ENCODE results near the gene WDR13. TPM values are rescaled to one million over a fixed set of nuclear protein-coding genes. Genes with fewer than 3 reads are reported as not detected.

WDR13 gene
- polyA plus RNA-seq, 3 donors from 2014 or later, result 67.1 to 78.1 (median 75.4) TPM

DNA sequence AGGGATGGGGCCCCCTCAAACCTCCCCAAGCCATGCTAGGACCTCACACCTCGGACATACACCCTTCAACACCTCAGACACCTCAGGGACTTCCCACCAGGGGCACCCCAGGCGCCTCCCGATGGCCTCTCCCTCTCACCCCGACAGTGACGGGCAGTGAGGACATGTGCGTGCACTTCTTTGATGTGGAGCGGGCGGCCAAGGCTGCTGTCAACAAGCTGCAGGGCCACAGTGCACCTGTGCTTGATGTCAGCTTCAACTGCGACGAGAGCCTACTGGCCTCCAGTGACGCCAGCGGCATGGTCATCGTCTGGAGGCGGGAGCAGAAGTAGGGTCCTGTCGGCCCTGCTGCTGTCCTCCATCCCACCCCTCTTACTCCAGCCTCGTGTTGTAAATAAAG is 7.4 kb downstream of the WDR13 start:
- H3K9me3 Mint-ChIP-seq, result no peaks in the 10 kb centered on the region
- no peak overlapping the region for H3K27ac Mint-ChIP-seq
- peaks cover 0 to 7% (median 0%) of the 10 kb centered on the region in 3 donors for H3K27me3 Mint-ChIP-seq (ENCODE audit: low read depth in 3 of 3)
- H3K4me1 Mint-ChIP-seq, result no peaks in the 10 kb centered on the region
- H3K36me3 Mint-ChIP-seq, result peaks cover 0 to 3% (median 0%) of the 10 kb centered on the region in 3 donors
- no peak for DNase-seq
- H3K4me3 Mint-ChIP-seq, result no peak overlapping the region

DNA sequence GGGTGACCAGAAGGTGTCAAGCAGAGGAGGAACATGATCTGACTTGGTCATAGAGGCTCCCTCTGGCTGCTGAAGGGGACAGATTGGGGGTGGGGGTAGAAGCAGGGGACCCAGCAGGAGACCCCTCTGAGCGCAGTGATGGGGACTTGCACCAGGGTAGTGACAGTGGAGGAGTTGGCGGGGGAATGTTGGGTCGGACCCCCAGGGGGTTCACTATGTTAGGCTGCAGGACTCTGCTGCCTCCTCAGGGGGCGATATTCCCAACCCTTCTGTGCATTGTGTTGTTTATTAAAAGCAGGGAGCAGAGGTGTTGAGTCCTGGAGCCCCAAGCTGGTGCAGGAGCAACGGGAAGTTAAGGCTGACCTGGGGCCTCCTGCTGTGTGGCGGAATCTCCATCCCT is 8.8 kb downstream of the WDR13 start:
- no peak for DNase-seq
- no peaks in the 10 kb centered on the region for H3K9me3 Mint-ChIP-seq
- H3K4me1 Mint-ChIP-seq, result no peaks in the 10 kb centered on the region
- no peak overlapping the region for H3K4me3 Mint-ChIP-seq
- H3K36me3 Mint-ChIP-seq, result peaks cover 0 to 3% (median 0%) of the 10 kb centered on the region in 3 donors
- peaks cover 0 to 6% (median 0%) of the 10 kb centered on the region in 3 donors for H3K27me3 Mint-ChIP-seq (ENCODE audit: low read depth in 3 of 3)
- H3K27ac Mint-ChIP-seq, result no peak overlapping the region

DNA sequence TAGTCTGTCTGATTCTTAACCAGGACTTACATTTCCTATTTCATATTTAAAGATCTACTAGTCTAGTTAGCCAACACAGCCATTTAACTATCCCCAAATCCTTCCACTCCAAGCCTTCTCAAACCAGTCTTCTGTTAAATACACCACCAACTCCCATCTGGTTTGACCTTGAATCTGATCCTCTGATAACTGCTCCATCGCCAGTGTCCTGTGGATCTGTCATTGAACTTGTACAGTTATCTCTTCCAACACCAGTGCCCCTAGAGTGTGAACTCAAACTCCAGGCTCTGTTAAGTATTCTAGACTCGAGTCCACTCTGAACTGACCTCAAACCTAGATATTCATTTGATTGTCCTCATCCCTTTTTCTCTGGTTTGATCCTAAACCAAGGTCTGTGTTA is 14.4 kb downstream of the WDR13 start:
- no peaks in the 10 kb centered on the region for H3K9me3 Mint-ChIP-seq
- DNase-seq, result no peak
- no peak overlapping the region for H3K4me3 Mint-ChIP-seq
- H3K36me3 Mint-ChIP-seq, result no peaks in the 10 kb centered on the region
- no peak overlapping the region for H3K27ac Mint-ChIP-seq
- no peaks in the 10 kb centered on the region for H3K4me1 Mint-ChIP-seq
- H3K27me3 Mint-ChIP-seq (ENCODE audit: low read depth in 3 of 3), result peaks cover 0 to 14% (median 0%) of the 10 kb centered on the region in 3 donors

DNA sequence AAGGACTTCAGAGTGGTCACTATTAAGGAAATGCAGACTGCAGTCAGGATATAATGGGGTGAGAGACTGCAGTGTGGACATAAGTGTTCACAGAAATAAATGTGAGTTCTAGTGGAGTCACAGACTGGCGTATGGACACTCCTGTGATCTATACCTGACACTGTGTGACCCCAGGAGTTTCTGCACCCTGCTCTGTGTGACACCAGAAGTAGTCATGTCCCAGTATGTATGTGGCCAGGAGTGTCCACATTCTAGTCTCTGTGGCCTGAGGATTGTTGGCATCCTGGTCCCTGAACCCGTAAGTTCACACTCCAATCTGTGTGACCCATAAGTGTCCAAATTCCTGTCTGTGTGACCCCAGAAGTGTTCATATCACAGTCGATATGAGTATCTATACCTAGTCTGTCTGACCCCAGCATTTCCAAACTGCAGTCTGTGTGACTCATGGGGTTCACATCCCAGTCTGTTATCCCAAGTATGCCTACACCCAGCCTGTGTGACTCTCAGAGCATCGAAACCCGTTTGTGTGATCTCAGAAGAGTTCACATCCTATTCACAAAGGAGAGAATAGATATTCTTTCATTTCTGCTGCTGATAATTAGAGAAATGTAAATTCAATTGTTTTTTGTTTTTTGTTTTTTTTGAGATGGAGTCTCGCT is 16.3 kb downstream of the WDR13 start:
- H3K4me3 Mint-ChIP-seq, result no peak overlapping the region
- peaks cover 0 to 14% (median 0%) of the 10 kb centered on the region in 3 donors for H3K27me3 Mint-ChIP-seq (ENCODE audit: low read depth in 3 of 3)
- no peaks in the 10 kb centered on the region for H3K9me3 Mint-ChIP-seq
- no peak for DNase-seq
- H3K27ac Mint-ChIP-seq, result no peak overlapping the region
- no peaks in the 10 kb centered on the region for H3K4me1 Mint-ChIP-seq
- H3K36me3 Mint-ChIP-seq, result no peaks in the 10 kb centered on the region

DNA sequence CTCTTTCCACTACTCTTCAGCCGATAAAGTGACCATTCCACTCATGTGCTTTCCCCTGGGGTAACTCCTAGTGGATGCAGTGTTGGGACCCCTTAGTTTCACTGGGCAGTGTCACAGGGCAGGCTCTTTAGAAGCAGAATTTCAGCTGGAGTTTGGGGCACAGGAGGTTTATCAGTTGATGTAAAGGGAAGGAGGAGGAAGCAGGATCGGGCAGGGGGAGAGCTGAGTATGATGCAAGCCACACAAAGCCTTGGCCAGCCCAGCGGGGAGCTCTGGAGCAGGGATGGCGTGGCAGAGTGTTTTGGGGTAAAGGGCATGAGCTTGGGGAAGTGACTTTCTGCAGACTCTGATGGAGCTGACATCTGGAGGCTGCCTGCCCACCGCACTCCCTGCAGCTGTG is 19.3 kb downstream of the WDR13 start:
- H3K9me3 Mint-ChIP-seq, result no peaks in the 10 kb centered on the region
- H3K27ac Mint-ChIP-seq, result no peak overlapping the region
- H3K27me3 Mint-ChIP-seq (ENCODE audit: low read depth in 3 of 3), result peaks cover 0 to 14% (median 3%) of the 10 kb centered on the region in 3 donors
- H3K4me3 Mint-ChIP-seq, result no peak overlapping the region
- no peaks in the 10 kb centered on the region for H3K4me1 Mint-ChIP-seq
- no peaks in the 10 kb centered on the region for H3K36me3 Mint-ChIP-seq
- no peak for DNase-seq

DNA sequence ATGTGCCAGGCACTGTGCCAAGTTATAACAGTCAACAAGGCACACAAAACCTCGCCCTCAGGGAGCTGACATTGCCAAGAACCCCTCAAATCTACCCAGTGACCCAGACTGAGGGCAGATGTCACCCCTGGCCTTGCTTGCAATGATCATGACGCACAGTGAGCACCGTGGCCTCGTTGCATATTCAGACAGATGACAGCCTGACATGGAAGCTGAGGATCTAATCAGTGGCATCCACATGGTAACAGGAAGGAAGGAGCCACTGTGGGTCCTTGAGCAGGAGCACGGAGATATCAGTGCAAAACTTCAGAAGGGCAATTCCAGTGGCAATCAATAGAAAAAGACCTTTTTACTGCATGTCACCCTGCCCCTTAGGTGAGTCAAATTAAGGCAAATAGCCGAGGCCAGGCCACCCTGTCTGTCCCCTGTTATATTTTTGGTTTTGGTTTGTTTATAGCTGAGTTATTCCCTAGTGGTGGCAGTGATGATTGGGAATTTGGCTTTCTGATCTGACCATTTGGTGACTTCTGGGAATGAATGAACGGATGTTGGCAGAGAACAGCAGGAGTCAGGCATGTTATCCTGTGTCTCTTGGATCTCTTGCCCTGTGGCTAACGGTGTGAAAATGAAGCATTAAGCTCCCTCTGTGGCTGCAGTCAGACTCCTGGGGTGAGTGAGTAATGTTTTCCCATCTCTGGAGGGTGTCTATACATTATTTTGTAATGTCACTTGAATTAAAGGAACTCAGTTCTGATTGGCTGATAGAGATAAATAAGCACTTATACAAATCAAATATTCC is 20.4 kb downstream of the WDR13 start:
- Mint-ChIP-seq H3K27me3 (ENCODE audit: low read depth in 3 of 3) (peaks cover 1 to 13% (median 3%) of the 10 kb centered on the region in 3 donors), H3K36me3 (no peaks in the 10 kb centered on the region), H3K4me3 (no peak overlapping the region), H3K4me1 (no peaks in the 10 kb centered on the region), H3K9me3 (no peaks in the 10 kb centered on the region), H3K27ac (no peak overlapping the region)
- no peak for DNase-seq

DNA sequence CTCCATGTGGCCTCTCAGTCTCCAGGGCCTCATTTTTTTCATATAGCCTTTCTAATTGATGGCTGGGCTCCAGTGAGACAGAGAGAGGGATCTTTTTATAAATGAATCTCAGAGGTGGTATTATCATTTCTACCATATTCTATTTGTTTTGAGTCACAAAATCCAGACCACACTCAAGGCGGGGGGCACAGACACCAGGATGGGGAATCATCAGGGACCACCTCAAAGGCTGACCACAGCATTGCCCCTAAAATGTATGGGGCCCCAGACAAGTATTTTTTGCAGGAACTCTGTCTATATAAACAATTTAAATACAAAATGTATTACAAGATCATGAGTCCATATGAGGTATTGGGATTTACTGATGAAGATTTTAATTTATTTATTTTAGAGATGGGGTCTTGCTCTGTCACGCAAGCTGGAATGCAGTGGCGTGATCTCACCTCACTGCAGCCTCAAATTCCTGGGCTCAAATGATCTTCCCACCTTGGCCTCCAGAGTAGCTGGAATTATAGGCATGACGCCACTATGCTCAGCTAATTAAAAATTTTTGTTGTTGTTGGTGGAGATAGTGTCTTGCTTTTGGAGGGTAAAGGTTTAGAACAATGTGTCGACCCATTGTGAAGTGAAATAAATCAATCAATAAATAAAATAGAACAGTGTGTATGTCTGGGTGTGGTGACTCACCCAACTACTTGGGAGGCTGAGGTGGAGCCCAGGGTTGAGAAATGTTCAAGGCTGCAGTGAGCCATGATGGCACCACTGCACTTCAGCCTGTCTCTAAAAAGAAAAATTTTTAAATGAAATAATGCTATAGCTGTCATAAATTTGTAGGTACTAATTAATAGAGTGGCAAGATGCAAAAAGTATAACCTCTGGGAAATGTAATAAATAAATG is 29.4 kb downstream of the WDR13 start:
- no peak overlapping the region for H3K27ac Mint-ChIP-seq
- H3K4me1 Mint-ChIP-seq, result peaks cover 4 to 7% of the 10 kb centered on the region in 2 donors
- no peaks in the 10 kb centered on the region for H3K9me3 Mint-ChIP-seq
- H3K36me3 Mint-ChIP-seq, result no peaks in the 10 kb centered on the region
- H3K27me3 Mint-ChIP-seq (ENCODE audit: low read depth in 3 of 3), result peaks cover 0 to 3% (median 1%) of the 10 kb centered on the region in 3 donors
- no peak overlapping the region for H3K4me3 Mint-ChIP-seq
- DNase-seq, result no peak

DNA sequence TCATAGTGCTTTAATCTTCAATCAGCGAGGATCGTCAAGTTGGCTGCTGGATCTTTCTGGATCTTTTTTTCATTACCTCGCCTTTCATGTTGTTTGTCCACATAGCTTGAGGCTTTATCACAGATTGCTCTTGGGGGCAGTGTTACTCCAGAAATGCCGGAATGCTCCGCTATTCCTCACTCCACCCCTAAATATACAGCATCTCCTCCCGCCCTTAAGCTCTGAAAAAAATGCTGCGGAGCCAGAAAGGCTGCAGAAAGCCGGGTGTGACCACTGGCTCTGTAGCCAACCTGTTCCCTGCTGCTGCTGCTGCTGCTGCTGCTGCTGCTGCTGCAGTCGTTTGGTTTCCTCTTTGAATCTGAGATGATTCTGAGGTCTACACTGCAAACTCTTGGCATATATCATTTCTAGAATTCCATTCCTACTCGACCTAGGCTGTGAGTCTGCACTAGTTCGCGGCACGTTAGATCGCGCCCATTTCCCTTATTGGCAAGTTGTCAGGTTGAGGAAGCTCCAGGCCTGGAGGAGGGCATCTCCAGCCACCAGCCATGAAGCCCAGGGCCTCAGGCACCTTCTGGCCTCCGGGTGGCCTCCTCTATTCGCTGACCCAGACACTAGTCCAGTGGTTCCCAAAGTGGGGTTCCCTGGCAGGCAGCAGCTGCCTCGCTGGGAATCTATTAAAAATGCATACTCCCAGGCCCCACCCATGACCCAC is 34.2 kb downstream of the WDR13 start:
- DNase-seq, result peak; percentile 66 to 78 (median 74)
- H3K4me1 Mint-ChIP-seq, result peaks cover 5 to 9% of the 10 kb centered on the region in 2 donors
- no peaks in the 10 kb centered on the region for H3K9me3 Mint-ChIP-seq
- H3K27me3 Mint-ChIP-seq (ENCODE audit: low read depth in 3 of 3), result peaks cover 0 to 3% (median 2%) of the 10 kb centered on the region in 3 donors
- H3K4me3 Mint-ChIP-seq, result peak overlapping the region; percentile 30 to 53 (median 38)
- no peaks in the 10 kb centered on the region for H3K36me3 Mint-ChIP-seq
- peak overlapping the region in 5 of 6 donors; percentile 19 to 55 (median 39) for H3K27ac Mint-ChIP-seq

DNA sequence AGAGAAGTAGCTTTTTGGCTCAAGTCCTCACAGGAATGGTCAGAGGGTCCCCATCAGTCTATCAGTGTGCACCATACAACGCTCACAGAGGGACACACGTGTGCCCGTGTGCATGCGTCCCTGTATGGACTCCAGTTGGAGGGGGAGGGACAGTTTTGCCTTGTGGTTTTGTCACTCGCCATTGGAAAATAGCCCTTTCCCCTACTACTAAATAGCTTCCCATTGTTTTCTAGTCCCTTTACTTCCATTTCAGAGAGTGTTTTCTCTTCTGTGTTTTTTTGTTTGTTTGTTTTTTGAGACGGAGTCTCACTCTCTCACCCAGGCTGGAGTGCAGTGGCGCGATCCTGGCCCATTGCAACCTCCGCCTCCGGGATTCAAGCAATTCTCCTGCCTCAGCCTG is 34.9 kb downstream of the WDR13 start:
- H3K27ac Mint-ChIP-seq, result no peak overlapping the region

DNA sequence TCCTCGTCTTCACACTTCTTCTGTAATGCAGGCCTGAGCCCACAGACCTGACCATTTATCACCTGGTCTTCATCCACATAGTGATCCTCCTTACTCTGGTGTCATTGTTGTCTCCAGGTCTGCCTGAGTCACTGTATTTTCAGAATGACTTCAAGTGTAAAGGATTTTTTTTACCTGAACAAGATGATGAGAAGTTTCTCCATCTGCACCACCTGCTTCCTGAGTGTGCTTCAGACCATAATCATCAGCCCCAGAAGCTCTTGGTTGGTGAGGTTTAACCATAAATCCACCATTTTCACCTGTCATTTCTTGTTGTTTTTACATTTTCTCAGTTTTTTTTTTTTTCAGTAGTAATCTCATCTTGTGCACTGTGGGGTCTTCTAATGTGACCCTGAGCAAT is 39.0 kb downstream of the WDR13 start:
- no peaks in the 10 kb centered on the region for H3K36me3 Mint-ChIP-seq
- peaks cover 0 to 3% (median 2%) of the 10 kb centered on the region in 3 donors for H3K27me3 Mint-ChIP-seq (ENCODE audit: low read depth in 3 of 3)
- H3K9me3 Mint-ChIP-seq, result no peaks in the 10 kb centered on the region
- no peak overlapping the region for H3K4me3 Mint-ChIP-seq
- DNase-seq, result no peak
- H3K4me1 Mint-ChIP-seq, result peaks cover 4 to 6% of the 10 kb centered on the region in 2 donors
- no peak overlapping the region for H3K27ac Mint-ChIP-seq

More for the DNA sequence above, 34.9 kb downstream of the WDR13 start:
- H3K9me3 Mint-ChIP-seq, result no peaks in the 10 kb centered on the region
- no peak overlapping the region for H3K4me3 Mint-ChIP-seq
- peaks cover 5 to 9% of the 10 kb centered on the region in 2 donors for H3K4me1 Mint-ChIP-seq
- H3K27me3 Mint-ChIP-seq (ENCODE audit: low read depth in 3 of 3), result peaks cover 0 to 3% (median 2%) of the 10 kb centered on the region in 3 donors
- DNase-seq, result no peak
- H3K36me3 Mint-ChIP-seq, result no peaks in the 10 kb centered on the region

DNA sequence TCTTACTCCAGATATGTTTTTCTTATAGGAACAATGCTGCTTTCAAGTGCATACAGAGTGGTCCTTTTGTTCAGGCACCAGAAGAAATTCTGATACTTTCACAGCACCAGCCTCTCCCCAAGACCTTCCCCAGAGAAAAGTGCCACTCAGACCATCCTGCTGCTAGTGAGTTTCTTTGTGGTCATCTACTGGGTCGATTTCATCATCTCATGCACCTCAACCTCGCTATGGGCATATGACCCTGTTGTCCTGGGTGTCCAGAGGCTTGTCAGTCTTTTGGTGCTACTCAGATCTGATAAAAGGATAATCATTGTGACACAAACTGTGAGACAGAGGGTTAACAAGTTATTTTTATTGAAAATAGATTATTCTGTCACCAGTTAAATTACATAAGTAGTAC is 39.5 kb downstream of the WDR13 start:
- peaks cover 0 to 1% of the 10 kb centered on the region in 2 donors for H3K4me1 Mint-ChIP-seq
- H3K9me3 Mint-ChIP-seq, result no peaks in the 10 kb centered on the region
- H3K27me3 Mint-ChIP-seq (ENCODE audit: low read depth in 3 of 3), result peaks cover 0 to 3% (median 2%) of the 10 kb centered on the region in 3 donors
- no peak overlapping the region for H3K4me3 Mint-ChIP-seq
- H3K27ac Mint-ChIP-seq, result no peak overlapping the region
- no peak for DNase-seq
- no peaks in the 10 kb centered on the region for H3K36me3 Mint-ChIP-seq

DNA sequence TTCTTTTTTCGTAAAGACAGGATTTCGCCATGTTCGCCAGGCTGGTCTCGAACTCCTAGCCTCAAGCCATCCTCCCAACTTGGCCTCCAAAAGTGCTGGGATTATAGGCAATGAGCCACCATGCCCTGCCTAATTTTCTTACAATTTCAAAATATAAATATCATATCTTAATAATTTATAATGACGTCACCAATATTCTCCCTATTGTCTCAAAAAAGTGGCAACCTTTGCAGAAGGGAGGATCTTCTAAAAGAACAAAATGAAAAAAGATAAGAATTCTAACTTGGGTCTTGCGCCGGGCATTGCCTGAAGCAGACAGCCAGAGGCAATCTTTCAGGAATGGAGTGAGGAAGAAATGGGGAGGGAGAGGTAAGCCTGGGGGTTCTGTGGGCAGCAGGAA is 48.4 kb downstream of the WDR13 start:
- DNase-seq, result no peak
- Mint-ChIP-seq H3K4me1 (no peaks in the 10 kb centered on the region), H3K36me3 (no peaks in the 10 kb centered on the region), H3K4me3 (no peak overlapping the region), H3K27ac (no peak overlapping the region), H3K27me3 (ENCODE audit: low read depth in 3 of 3) (peaks cover 0 to 2% (median 1%) of the 10 kb centered on the region in 3 donors), H3K9me3 (no peaks in the 10 kb centered on the region)

DNA sequence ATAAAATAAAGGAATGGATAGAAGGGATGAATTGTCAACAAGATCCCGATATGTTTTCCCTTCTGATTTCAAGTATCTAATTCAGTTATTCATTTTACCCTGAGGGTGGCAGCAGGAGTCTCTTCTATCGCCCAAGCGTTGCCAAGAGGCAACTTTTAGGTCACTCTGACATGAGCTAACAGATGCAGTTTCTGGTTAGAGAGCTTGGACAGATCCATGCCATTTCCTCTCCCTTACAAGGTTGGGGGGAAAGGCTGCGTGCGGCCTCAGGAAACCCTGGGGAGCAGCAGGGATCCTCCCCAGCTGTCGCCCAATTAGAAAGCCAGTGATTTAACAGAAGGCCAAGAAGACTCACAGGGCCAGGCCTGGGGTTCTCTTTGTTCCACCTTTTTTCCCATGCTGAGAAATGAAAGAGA is 51.1 kb downstream of the WDR13 start:
- H3K36me3 Mint-ChIP-seq, result no peaks in the 10 kb centered on the region
- H3K9me3 Mint-ChIP-seq, result no peaks in the 10 kb centered on the region
- H3K27me3 Mint-ChIP-seq (ENCODE audit: low read depth in 3 of 3), result peaks cover 0 to 5% (median 1%) of the 10 kb centered on the region in 3 donors
- H3K27ac Mint-ChIP-seq, result peak overlapping the region in 5 of 6 donors; percentile 17 to 91 (median 69)
- no peaks in the 10 kb centered on the region for H3K4me1 Mint-ChIP-seq
- DNase-seq, result peak; percentile 25 to 52 (median 51)
- H3K4me3 Mint-ChIP-seq, result no peak overlapping the region

All from immature natural killer cell (primary cell).